ENCODE data around the gene SLC8B1. TPM values are rescaled to one million over a fixed set of nuclear protein-coding genes. Genes with fewer than 3 reads are reported as not detected.

Gene SLC8B1
- total RNA-seq, 2 experiments from 2014 or later: 13.5 to 15.1 TPM

Other genes starting within 250 kb of the SLC8B1 start
- 1 to 10 TPM; 1.3 to 1.9 TPM for gene RASAL1, start 199.3 kb downstream of the SLC8B1 start, total RNA-seq
- 1 to 10 TPM in 1 of 2 experiments, under 1 TPM in 1; 0.16 to 1.0 TPM for gene CFAP73, start 185.4 kb downstream of the SLC8B1 start, total RNA-seq
- 100 to 1,000 TPM; 136 to 145 TPM for gene DDX54, start 149.6 kb downstream of the SLC8B1 start, total RNA-seq
- 10 to 100 TPM; 28.9 to 31.1 TPM for gene RITA1, start 149.4 kb downstream of the SLC8B1 start, total RNA-seq
- 10 to 100 TPM; 20.5 to 25.0 TPM for gene TPCN1, start 113.6 kb downstream of the SLC8B1 start, total RNA-seq
- 10 to 100 TPM; 14.8 to 15.5 TPM for gene PLBD2, start 23.5 kb upstream of the SLC8B1 start, total RNA-seq
- gene SDS, start 68.8 kb upstream of the SLC8B1 start, total RNA-seq: not detected
- under 1 TPM; 0.25 to 0.36 TPM for gene SDSL, start 87.3 kb upstream of the SLC8B1 start, total RNA-seq
- gene LHX5, start 136.8 kb upstream of the SLC8B1 start, total RNA-seq: not detected

Data from activated naive CD8-positive, alpha-beta T cell treated with anti-CD3 and anti-CD28 coated beads for 36 hours (primary cell).